Naive thymus-derived CD4-positive, alpha-beta T cell (primary cell): ENCODE data around the gene MFAP3. TPM values are rescaled to one million over a fixed set of nuclear protein-coding genes. Genes with fewer than 3 reads are reported as not detected.

Source experiments
- ATAC-seq: fragments of 150-1000 bp; cut with Tn5 transposase; 2 replicates; pipeline ENCODE4 v1.10.0; 2021; ENCODE audit warnings: mild to moderate bottlenecking, moderate library complexity
- CTCF ChIA-PET: fragments of 350-600 bp; sonication (Branson Sonifier 250); formaldehyde crosslinking; loops from one replicate; lab custom pipeline; 2021; ENCODE audit warnings: antibody characterized with exemption; lab: Charles Lee
- POLR2A ChIA-PET: fragments of 350-600 bp; sonication (Branson Sonifier 250); formaldehyde crosslinking; loops from one replicate; lab custom pipeline; 2021; ENCODE audit warnings: antibody characterized with exemption, inconsistent platforms; lab: Charles Lee
- DNase-seq, 9 donors: peaks; one replicate each; pipeline versions ENCODE4 v3.0.0 to v3.0.0-alpha.2; 2020 to 2022; ENCODE audit warnings: mixed read lengths in 1 of 9
- H3K27ac ChIP-seq: one replicate; pipeline ENCODE4 v1.7.0; 2013; ENCODE audit warnings: mild to moderate bottlenecking, low read depth, low read length, moderate library complexity
- H3K27me3 ChIP-seq, 2 donors: one replicate each; pipeline ENCODE4 v1.7.0; 2013; ENCODE audit warnings: low read length in 2 of 2, mild to moderate bottlenecking in 2 of 2, moderate library complexity in 2 of 2; ENCODE audit not compliant: control insufficient read depth in 2 of 2, insufficient read depth in 2 of 2
- H3K36me3 ChIP-seq, 3 experiments: 1 replicate in 2 of 3; 2 replicates in 1 of 3; pipeline ENCODE4 v1.7.0; 2013; ENCODE audit warnings: low read length in 3 of 3, mild to moderate bottlenecking in 3 of 3, moderate library complexity in 1 of 3; ENCODE audit not compliant: insufficient read depth in 3 of 3, control insufficient read depth in 2 of 3
- H3K4me1 ChIP-seq, 2 donors: one replicate each; pipeline ENCODE4 v1.7.0; 2013; ENCODE audit warnings: low read length in 2 of 2, mild to moderate bottlenecking in 2 of 2, moderate library complexity in 1 of 2; ENCODE audit not compliant: control insufficient read depth in 2 of 2, insufficient read depth in 2 of 2
- H3K4me3 ChIP-seq: 2 replicates; pipeline ENCODE4 v1.7.0; 2013; ENCODE audit warnings: mild to moderate bottlenecking, low read length
- H3K9me3 ChIP-seq, 3 experiments: 1 replicate in 2 of 3; 2 replicates in 1 of 3; pipeline ENCODE4 v1.7.0; 2013; ENCODE audit warnings: low read length in 3 of 3; ENCODE audit not compliant: control insufficient read depth in 2 of 3
- H3K27ac Mint-ChIP-seq, 9 donors: one replicate each; pipeline ENCODE4 v1.8.0; 2020 to 2022; ENCODE audit warnings: mixed read lengths in 9 of 9, mild to moderate bottlenecking in 8 of 9, moderate library complexity in 5 of 9, inconsistent platforms in 2 of 9
- H3K27me3 Mint-ChIP-seq, 5 donors: one replicate each; pipeline ENCODE4 v1.8.0; 2021 to 2022; ENCODE audit warnings: mixed read lengths in 5 of 5, mild to moderate bottlenecking in 1 of 5
- H3K36me3 Mint-ChIP-seq, 5 donors: one replicate each; pipeline ENCODE4 v1.8.0; 2020 to 2022; ENCODE audit warnings: mixed read lengths in 5 of 5, mild to moderate bottlenecking in 3 of 5, inconsistent platforms in 1 of 5
- H3K4me1 Mint-ChIP-seq, 7 donors: one replicate each; pipeline ENCODE4 v1.8.0; 2020 to 2022; ENCODE audit warnings: mixed read lengths in 7 of 7, mild to moderate bottlenecking in 3 of 7, inconsistent platforms in 1 of 7
- H3K4me3 Mint-ChIP-seq, 10 donors: one replicate each; pipeline ENCODE4 v1.8.0; 2020 to 2022; ENCODE audit warnings: mild to moderate bottlenecking in 10 of 10, mixed read lengths in 10 of 10, moderate library complexity in 6 of 10, inconsistent platforms in 2 of 10
- H3K9me3 Mint-ChIP-seq, 11 donors: one replicate each; pipeline ENCODE4 v1.8.0; 2020 to 2022; ENCODE audit warnings: mixed read lengths in 11 of 11, mild to moderate bottlenecking in 4 of 11, inconsistent platforms in 1 of 11, moderate library complexity in 1 of 11
- intact Hi-C, 2 donors: fragments of 100-400 bp; cut with micrococcal nuclease; formaldehyde crosslinking; loops; one replicate each; pipeline ENCODE4 v1.15.1; 2023
- polyA plus RNA-seq, 2 donors: library from polyadenylated mRNA; unstranded; fragments of 300-500 nt; fragmentation: Illumina TruSeq; gene quantifications; one replicate each; pipeline ENCODE4 v1.2.3, GENCODE V29; 2021
- total RNA-seq, 6 experiments: library from RNA in 5 of 6; stranded (reverse) in 5 of 6; gene quantifications; 1 replicate in 5 of 6; 2 replicates in 1 of 6; pipeline ENCODE4 v1.2.3 and lab custom pipeline; 2021 to 2026

The MFAP3 gene
- total RNA-seq (10 to 100 TPM; 11.1 to 30.6 (median 28.1) TPM), polyA plus RNA-seq (1 to 10 TPM; 5.6 to 7.3 TPM), total RNA-seq (lab: John Stamatoyannopoulos, UW) (18.4 reads per million, percentile 48 among the genes with 10 or more reads in this experiment)

- H3K27me3 Mint-ChIP-seq = no peaks in the 10 kb centered on the region
- peaks cover 11 to 21% of the 10 kb centered on the region in 2 donors for H3K4me1 ChIP-seq
- peak within 1 kb of the TSS; percentile 93 for H3K4me3 ChIP-seq
- no peaks in the 10 kb centered on the region for H3K9me3 ChIP-seq
- ChIA-PET CTCF (interaction anchor here (1.2 to 1.3 kb wide), 2 partner anchors 30 to 158 kb away, joined by 3 read pairs; no protein-coding TSS in a partner anchor), POLR2A (interaction anchor here (0.7 to 3.5 kb wide), 11 partner anchors 9 to 719 kb away, joined by 3 to 26 read pairs (median 3); partner anchors contain the start of gene GALNT10)
- no peaks in the 10 kb centered on the region for H3K36me3 ChIP-seq
- ATAC-seq (peak; percentile 98), DNase-seq (peak; percentile 74 to 87 (median 84))
- H3K4me3 Mint-ChIP-seq = peak within 1 kb of the TSS; percentile 91 to 99 (median 98)
- no peaks in the 10 kb centered on the region for H3K9me3 Mint-ChIP-seq
- H3K4me1 Mint-ChIP-seq = peaks cover 37 to 78% (median 76%) of the 10 kb centered on the region in 7 donors
- H3K36me3 Mint-ChIP-seq = peaks cover 1 to 20% (median 6%) of the 10 kb centered on the region in 5 donors
- peak within 1 kb of the TSS; percentile 80 for H3K27ac ChIP-seq
- H3K27me3 ChIP-seq = no peaks in the 10 kb centered on the region
- peak within 1 kb of the TSS; percentile 96 to 99 (median 97) for H3K27ac Mint-ChIP-seq
- intact Hi-C loops = loop anchor here (1.0 to 2.0 kb wide), 9 partner anchors 33 to 1512 kb away; partner anchors contain the start of genes CNOT8 (in 2 of the 2), GALNT10 (in 2 of the 2), LARP1 (in 2 of the 2) and MRPL22 (in 2 of the 2)
Measured at GRCh38 chr5:154038707-154039457, at the start of gene MFAP3, which contains the start of gene FAM114A2. TSS of gene MFAP3 (plus strand) at chr5:154038967. CDS start at chr5:154049723, 10,756 bp downstream. TSS of gene FAM114A2 (minus strand) at chr5:154038910. CDS start at chr5:154034953, 3,957 bp downstream.

GRCh38 chr5:153991168-153991567 lies 47.6 kb upstream of the MFAP3 start:
- intact Hi-C loops = no loop called here
- Histone ChIP-seq H3K4me1 (no peaks in the 10 kb centered on the region), H3K4me3 (no peak overlapping the region), H3K9me3 (no peaks in the 10 kb centered on the region), H3K27me3 (no peaks in the 10 kb centered on the region), H3K36me3 (peaks cover 0 to 34% (median 7%) of the 10 kb centered on the region in 3 experiments), H3K27ac (no peak overlapping the region)
- Mint-ChIP-seq H3K27ac (no peak overlapping the region), H3K36me3 (peaks cover 6 to 53% (median 26%) of the 10 kb centered on the region in 5 donors), H3K4me1 (no peaks in the 10 kb centered on the region), H3K9me3 (no peaks in the 10 kb centered on the region), H3K4me3 (no peak overlapping the region), H3K27me3 (peaks cover 0 to 1% (median 0%) of the 10 kb centered on the region in 5 donors)
- no peak for DNase-seq
- ATAC-seq = no peak
- ChIA-PET POLR2A (interaction anchor here (0.6 kb wide), 1 partner anchor 263 kb away, joined by 3 read pairs; no protein-coding TSS in a partner anchor), CTCF (no interaction called here)

- no peaks in the 10 kb centered on the region for H3K4me1 Mint-ChIP-seq
- no peak for ATAC-seq
- DNase-seq = no peak
- POLR2A ChIA-PET = no interaction called here
- H3K9me3 Mint-ChIP-seq = peaks cover 0 to 6% (median 0%) of the 10 kb centered on the region in 11 donors
- no peaks in the 10 kb centered on the region for H3K27me3 Mint-ChIP-seq
- H3K27me3 ChIP-seq = no peaks in the 10 kb centered on the region
- no peak overlapping the region for H3K27ac ChIP-seq
- H3K4me3 ChIP-seq = no peak overlapping the region
- H3K4me3 Mint-ChIP-seq = no peak overlapping the region
- H3K36me3 ChIP-seq = peaks cover 0 to 59% (median 7%) of the 10 kb centered on the region in 3 experiments
- CTCF ChIA-PET = no interaction called here
- H3K36me3 Mint-ChIP-seq = peaks cover 20 to 73% (median 67%) of the 10 kb centered on the region in 5 donors
- intact Hi-C loops = no loop called here
- no peaks in the 10 kb centered on the region for H3K9me3 ChIP-seq
- no peak overlapping the region for H3K27ac Mint-ChIP-seq
- no peaks in the 10 kb centered on the region for H3K4me1 ChIP-seq
Measured at GRCh38 chr5:153998010-153998409, 40.8 kb upstream of the MFAP3 start.

- H3K27me3 Mint-ChIP-seq = no peaks in the 10 kb centered on the region
- DNase-seq (no peak), ATAC-seq (no peak)
- H3K27ac Mint-ChIP-seq = no peak overlapping the region
- CTCF ChIA-PET = no interaction called here
- H3K27ac ChIP-seq = no peak overlapping the region
- intact Hi-C loops = no loop called here
- H3K4me3 ChIP-seq = no peak overlapping the region
- POLR2A ChIA-PET = no interaction called here
- no peak overlapping the region for H3K4me3 Mint-ChIP-seq
- H3K4me1 ChIP-seq = no peaks in the 10 kb centered on the region
- H3K9me3 ChIP-seq = no peaks in the 10 kb centered on the region
- no peaks in the 10 kb centered on the region for H3K4me1 Mint-ChIP-seq
- peaks cover 20 to 70% (median 64%) of the 10 kb centered on the region in 5 donors for H3K36me3 Mint-ChIP-seq
- H3K36me3 ChIP-seq = peaks cover 0 to 52% (median 7%) of the 10 kb centered on the region in 3 experiments
- H3K9me3 Mint-ChIP-seq = peaks cover 0 to 6% (median 0%) of the 10 kb centered on the region in 11 donors
- no peaks in the 10 kb centered on the region for H3K27me3 ChIP-seq
Measured at GRCh38 chr5:153998768-153999167, 40.0 kb upstream of the MFAP3 start.

GRCh38 chr5:153999995-154000394 lies 38.8 kb upstream of the MFAP3 start:
- POLR2A ChIA-PET = no interaction called here

GRCh38 chr5:154000703-154001102 lies 38.1 kb upstream of the MFAP3 start:
- Mint-ChIP-seq H3K27me3 (no peaks in the 10 kb centered on the region), H3K27ac (no peak overlapping the region), H3K4me3 (no peak overlapping the region), H3K9me3 (peaks cover 0 to 6% (median 0%) of the 10 kb centered on the region in 11 donors), H3K36me3 (peaks cover 20 to 70% (median 56%) of the 10 kb centered on the region in 5 donors), H3K4me1 (no peaks in the 10 kb centered on the region)
- no peak for ATAC-seq
- no peak overlapping the region for H3K27ac ChIP-seq
- POLR2A ChIA-PET = no interaction called here
- H3K9me3 ChIP-seq = no peaks in the 10 kb centered on the region
- no peaks in the 10 kb centered on the region for H3K4me1 ChIP-seq
- no peak for DNase-seq
- CTCF ChIA-PET = no interaction called here
- peaks cover 0 to 52% (median 0%) of the 10 kb centered on the region in 3 experiments for H3K36me3 ChIP-seq
- no peaks in the 10 kb centered on the region for H3K27me3 ChIP-seq
- H3K4me3 ChIP-seq = no peak overlapping the region
- intact Hi-C loops = loop anchor here in 1 of 2 donors (1.0 kb wide), 1 partner anchor 43 kb away; no protein-coding TSS in a partner anchor

More at GRCh38 chr5:153999995-154000394, 38.8 kb upstream of the MFAP3 start:
- no peaks in the 10 kb centered on the region for H3K9me3 ChIP-seq
- H3K4me1 ChIP-seq = no peaks in the 10 kb centered on the region
- CTCF ChIA-PET = no interaction called here
- H3K27ac ChIP-seq = no peak overlapping the region
- Mint-ChIP-seq H3K36me3 (peaks cover 20 to 73% (median 58%) of the 10 kb centered on the region in 5 donors), H3K4me1 (no peaks in the 10 kb centered on the region), H3K27ac (no peak overlapping the region), H3K4me3 (no peak overlapping the region), H3K9me3 (peaks cover 0 to 6% (median 0%) of the 10 kb centered on the region in 11 donors), H3K27me3 (no peaks in the 10 kb centered on the region)
- intact Hi-C loops = no loop called here
- DNase-seq (no peak), ATAC-seq (no peak)
- no peaks in the 10 kb centered on the region for H3K27me3 ChIP-seq
- H3K4me3 ChIP-seq = no peak overlapping the region
- H3K36me3 ChIP-seq = peaks cover 0 to 52% (median 0%) of the 10 kb centered on the region in 3 experiments
